GM21381 (cell line): Measurements from ENCODE around the gene HRH1.
A peak's percentile ranks its signal among the peaks of the same experiment; 100 is the strongest.

Source experiments
- ATAC-seq: cut with Tn5 transposase; IDR thresholded peaks from one replicate; pipeline ENCODE4 v1.9.1; 2021; ENCODE audit warnings: mild to moderate bottlenecking, moderate library complexity; ENCODE audit not compliant: unreplicated experiment

HRH1 gene

GRCh38 chr3:11275926-11276325 is 121.6 kb downstream of the HRH1 start:
- ATAC-seq = no peak

GRCh38 chr3:11276901-11277300 is 122.6 kb downstream of the HRH1 start:
- no peak for ATAC-seq

GRCh38 chr3:11282250-11283138 is 128.2 kb downstream of the HRH1 start:
- ATAC-seq = no peak

- ATAC-seq = no peak
These were observed 128.8 kb downstream of the HRH1 start for GRCh38 chr3:11283139-11283475.

- no peak for ATAC-seq
These were observed 129.7 kb downstream of the HRH1 start for GRCh38 chr3:11284011-11284410.

- no peak for ATAC-seq
These were observed 131.2 kb downstream of the HRH1 start for GRCh38 chr3:11285471-11285870.

GRCh38 chr3:11287404-11287803 is 133.1 kb downstream of the HRH1 start:
- no peak for ATAC-seq

- no peak for ATAC-seq
These were observed 133.8 kb downstream of the HRH1 start for GRCh38 chr3:11288021-11288491.

GRCh38 chr3:11288786-11289637 is 134.7 kb downstream of the HRH1 start:
- ATAC-seq = peak; percentile 63

GRCh38 chr3:11289864-11290263 is 135.6 kb downstream of the HRH1 start:
- ATAC-seq = no peak

- peak; percentile 58 for ATAC-seq
These were observed 136.7 kb downstream of the HRH1 start for GRCh38 chr3:11290743-11291680.

- ATAC-seq = no peak
These were observed 137.5 kb downstream of the HRH1 start for GRCh38 chr3:11291808-11292207.

- ATAC-seq = no peak
These were observed 142.8 kb downstream of the HRH1 start for GRCh38 chr3:11297126-11297525.

- peak; percentile 96 for ATAC-seq
These were observed 146.7 kb downstream of the HRH1 start for GRCh38 chr3:11300970-11301369.

GRCh38 chr3:11302444-11302843 is 148.2 kb downstream of the HRH1 start:
- no peak for ATAC-seq

GRCh38 chr3:11304175-11304574 is 149.9 kb downstream of the HRH1 start:
- ATAC-seq = no peak

GRCh38 chr3:11305509-11305908 is 151.2 kb downstream of the HRH1 start:
- no peak for ATAC-seq

- ATAC-seq = peak; percentile 78
These were observed 152.7 kb downstream of the HRH1 start for GRCh38 chr3:11306817-11307589.

GRCh38 chr3:11307830-11308432 is 153.6 kb downstream of the HRH1 start:
- ATAC-seq = no peak

GRCh38 chr3:11310258-11310657 is 156.0 kb downstream of the HRH1 start:
- ATAC-seq = no peak
